K562 (cell line): ENCODE results near the gene PLA2G3. TPM values are rescaled to one million over a fixed set of nuclear protein-coding genes. Genes with fewer than 3 reads are reported as not detected.

Experiments
- ATAC-seq: fragments of 200-7000 bp; cut with Tn5 transposase; 3 replicates; pipeline ENCODE4 v1.9.1; 2020; ENCODE audit warnings: moderate library complexity
- BruUV-seq: library from RNA; stranded (reverse); fragments of 400-500 nt; replicated peaks from 2 replicates; lab custom pipeline; 2021; lab: Mats Ljungman, UMichigan
- CTCF ChIA-PET: fragments of 300-600 bp; formaldehyde crosslinking; extraction: SDS; loops from one replicate; lab custom pipeline; 2021; ENCODE audit warnings: low intra/inter-chr PET ratio; lab: Yijun Ruan, JAX
- POLR2A ChIA-PET: fragments of 300-600, 350-650 bp; sonication (Branson Sonifier 250); formaldehyde crosslinking; extraction: SDS; loops from one replicate; lab custom pipeline; 2021; ENCODE audit warnings: antibody characterized with exemption, inconsistent platforms; lab: Yijun Ruan, JAX
- DNase-seq, 4 experiments: peaks; one replicate each; pipeline versions ENCODE4 v3.0.0 to v3.0.0-alpha.2; 2011 to 2018; ENCODE audit warnings: low spot score in 3 of 4, mixed read lengths in 3 of 4; ENCODE audit errors: extremely low read depth in 1 of 4
- FAIRE-seq: peaks from 2 replicates; lab custom pipeline; 2011; peaks lifted over from hg19 to GRCh38; lab: Jason Lieb, UNC
- H2AFZ ChIP-seq: 2 replicates; pipeline ENCODE4 v1.6.0; 2011; ENCODE audit warnings: low read depth, low read length, control low read depth, inconsistent platforms
- H3K27ac ChIP-seq: fragments of 200-600 bp; 3 replicates; pipeline ENCODE4 v1.8.0; 2011; ENCODE audit warnings: low read depth, mild to moderate bottlenecking, control low read depth, inconsistent platforms, low read length, moderate library complexity, mixed read lengths; ENCODE audit errors: extremely low read depth
- H3K27me3 ChIP-seq, 2 experiments: fragments of 300-600 bp in 1 of 2; 2 replicates in 1 of 2; 3 replicates in 1 of 2; pipeline versions ENCODE4 v1.6.0 to v1.8.0; 2011; ENCODE audit warnings: inconsistent platforms in 2 of 2, low read length in 2 of 2, mild to moderate bottlenecking in 1 of 2, mixed read lengths in 1 of 2, moderate library complexity in 1 of 2; ENCODE audit not compliant: control insufficient read depth in 2 of 2, insufficient read depth in 2 of 2
- H3K36me3 ChIP-seq: fragments of 300-600 bp; 3 replicates; pipeline ENCODE4 v1.8.0; 2011; ENCODE audit warnings: mild to moderate bottlenecking, low read length, inconsistent platforms; ENCODE audit not compliant: control insufficient read depth, insufficient read depth
- H3K4me1 ChIP-seq, 2 experiments: fragments of 200-600 bp in 1 of 2; replicated peaks in 1 of 2; 2 replicates in 1 of 2; 3 replicates in 1 of 2; pipeline versions ENCODE4 v1.5.1 to v1.8.0; 2011; ENCODE audit warnings: inconsistent platforms in 2 of 2, low read length in 2 of 2, mild to moderate bottlenecking in 1 of 2, mixed read lengths in 1 of 2, moderate library complexity in 1 of 2; ENCODE audit not compliant: control insufficient read depth in 2 of 2, insufficient read depth in 2 of 2
- H3K4me2 ChIP-seq: 2 replicates; pipeline ENCODE4 v1.6.1; 2011; ENCODE audit warnings: low read length, control low read depth, inconsistent platforms, mixed read lengths; ENCODE audit not compliant: insufficient read depth
- H3K4me3 ChIP-seq: fragments of 200-600 bp; sonication (generic), shearing (Covaris generic); 2 replicates; pipeline ENCODE4 v1.5.1; 2016; ENCODE audit warnings: control low read depth, inconsistent platforms
- H3K79me2 ChIP-seq: fragments of 200-600 bp; 3 replicates; pipeline ENCODE4 v1.8.0; 2011; ENCODE audit warnings: low read length, inconsistent platforms; ENCODE audit not compliant: control insufficient read depth, insufficient read depth
- H3K9ac ChIP-seq, 2 experiments: 2 replicates each; pipeline versions ENCODE4 v1.6.0 to v1.6.1; 2011; ENCODE audit warnings: low read depth in 2 of 2, low read length in 2 of 2, control low read depth in 1 of 2, inconsistent platforms in 1 of 2, mild to moderate bottlenecking in 1 of 2, mixed read lengths in 1 of 2; ENCODE audit not compliant: insufficient read depth in 1 of 2
- H3K9me1 ChIP-seq: one replicate; pipeline ENCODE4 v1.6.0; 2011; ENCODE audit warnings: inconsistent platforms, mild to moderate bottlenecking, low read length, moderate library complexity; ENCODE audit not compliant: control insufficient read depth, insufficient read depth
- H3K9me3 ChIP-seq: replicated peaks from 2 replicates; pipeline ENCODE4 v1.5.1; 2011; ENCODE audit warnings: low read depth, low read length, inconsistent platforms; ENCODE audit not compliant: control insufficient read depth, insufficient read depth
- H4K20me1 ChIP-seq: replicated peaks from 2 replicates; pipeline ENCODE4 v1.6.1; 2011; ENCODE audit warnings: low read length, inconsistent platforms, mixed read lengths; ENCODE audit not compliant: control insufficient read depth, insufficient read depth
- CEBPG ChIP-seq, 3 experiments: fragments of 200-800 bp in 1 of 3; sonication (Bioruptor generic) in 1 of 3; sonication (generic) in 1 of 3; formaldehyde crosslinking in 1 of 3; IDR thresholded peaks in 2 of 3; conservative IDR thresholded peaks in 1 of 3; 2 replicates each; pipeline versions ENCODE4 v1.6.1 to v1.8.0; 2016 to 2022; ENCODE audit warnings: missing compliant biosample characterization in 2 of 3, missing genetic modification characterization in 2 of 3, mild to moderate bottlenecking in 1 of 3, missing genetic modification reagents in 1 of 3
- GATAD2B ChIP-seq: fragments of 450-650 bp; IDR thresholded peaks from 2 replicates; pipeline ENCODE4 v1.6.1; 2017; ENCODE audit warnings: mild to moderate bottlenecking, borderline replicate concordance
- MEF2D ChIP-seq: conservative IDR thresholded peaks from 2 replicates; pipeline ENCODE4 v1.6.1; 2016; ENCODE audit warnings: low read depth, missing genetic modification characterization, missing compliant biosample characterization
- MTF1 ChIP-seq: fragments of 250-450 bp; sonication (Bioruptor Pico); IDR thresholded peaks from 2 replicates; pipeline ENCODE4 v1.9.0; 2021; ENCODE audit warnings: moderate library complexity, mild to moderate bottlenecking, inconsistent platforms, borderline replicate concordance
- POLR2A ChIP-seq: fragments of 450-650 bp; conservative IDR thresholded peaks from 2 replicates; pipeline ENCODE4 v1.6.1; 2016
- SLC30A9 ChIP-seq: fragments of 250-450 bp; sonication (Bioruptor Pico); IDR thresholded peaks from 2 replicates; pipeline ENCODE4 v1.8.0; 2022; ENCODE audit warnings: mild to moderate bottlenecking, moderate library complexity
- SRSF3 ChIP-seq: fragments of 200-400 bp; formaldehyde crosslinking; IDR thresholded peaks from 2 replicates; pipeline ENCODE4 v1.6.1; 2016; ENCODE audit warnings: mild to moderate bottlenecking, low read length, moderate library complexity; ENCODE audit not compliant: insufficient read depth
- TCF7 ChIP-seq: sonication (generic); IDR thresholded peaks from 2 replicates; pipeline ENCODE4 v1.6.1; 2016; ENCODE audit warnings: antibody characterized with exemption, borderline replicate concordance
- THRAP3 ChIP-seq: fragments of 450-650 bp; IDR thresholded peaks from 2 replicates; pipeline ENCODE4 v1.6.1; 2016; ENCODE audit warnings: mild to moderate bottlenecking, inconsistent platforms, borderline replicate concordance
- ZBED1 ChIP-seq: IDR thresholded peaks from 2 replicates; pipeline ENCODE4 v1.6.1; 2014
- ZNF324 ChIP-seq: fragments of 250-450 bp; sonication (Bioruptor Pico); IDR thresholded peaks from 2 replicates; pipeline ENCODE4 v1.4.0; 2020; ENCODE audit warnings: mild to moderate bottlenecking
- WGBS: fragments of 100-300 bp; shearing (Covaris generic); methylation state at CpG from one replicate; pipeline ENCODE4 v1.1.6; 2016; ENCODE audit warnings: low coverage, mixed read lengths; ENCODE audit not compliant: insufficient coverage; ENCODE audit errors: missing lambda C conversion rate; 5-methylcytosine and 5-hydroxymethylcytosine counted together
- in situ Hi-C: fragments of 300-500 bp; cut with MboI; formaldehyde crosslinking; loops from 4 replicates; pipeline ENCODE4 v1.15.0; 2018; ENCODE audit warnings: inconsistent platforms, mixed read lengths
- intact Hi-C: fragments of 100-400 bp; cut with micrococcal nuclease; formaldehyde crosslinking; loops from 2 replicates; pipeline ENCODE4 v1.14.2; 2022
- polyA plus RNA-seq, 8 experiments: library from polyadenylated mRNA; depleted of rRNA in 4 of 8; stranded (reverse) in 5 of 8; unstranded in 3 of 8; fragments of >200 nt; fragmentation: Nextera tagmentation in 2 of 8; fragmentation: Illumina TruSeq in 1 of 8; extraction: Ambion mirVana in 2 of 8; extraction: Trizol in 1 of 8; gene quantifications; 2 replicates each; pipeline versions ENCODE4 v1.2.1 to v1.2.3, GENCODE V29; 2011 to 2014; ENCODE audit warnings: inconsistent platforms in 1 of 8, missing spikeins in 1 of 8
- total RNA-seq, 7 experiments: library from RNA; depleted of rRNA in 6 of 7; stranded (reverse); fragments of >200 nt in 6 of 7; fragmentation: Illumina TruSeq in 2 of 7; extraction: Trizol in 2 of 7; gene quantifications; 2 replicates each; pipeline versions ENCODE4 v1.2.1 to v1.2.3, GENCODE V29; 2011 to 2021; ENCODE audit warnings: low replicate concordance in 1 of 7
- TF ChIP-seq, protein P1 (sequence below), 3 experiments: fragments of 200-800 bp in 1 of 3; fragments of 250-450 bp in 1 of 3; fragments of 450-650 bp in 1 of 3; sonication (Bioruptor Pico) in 1 of 3; sonication (Bioruptor generic) in 1 of 3; formaldehyde crosslinking in 1 of 3; IDR thresholded peaks; 2 replicates each; pipeline versions ENCODE4 v1.6.1 to v1.8.0; 2016 to 2022; ENCODE audit warnings: mild to moderate bottlenecking in 2 of 3, missing genetic modification characterization in 2 of 3, missing compliant biosample characterization in 1 of 3, moderate library complexity in 1 of 3
- TF ChIP-seq, protein P2 (sequence below): sonication (generic); formaldehyde crosslinking; IDR thresholded peaks from 2 replicates; pipeline ENCODE4 v1.8.0; 2023; ENCODE audit warnings: mild to moderate bottlenecking, missing genetic modification reagents

The PLA2G3 gene
- total and polyA plus RNA-seq, 9 of the 15 experiments (the other 6 are each of a cell fraction or from before 2014, with no cell fraction given): 0.18 to 1.4 (median 0.64) TPM

DNA sequence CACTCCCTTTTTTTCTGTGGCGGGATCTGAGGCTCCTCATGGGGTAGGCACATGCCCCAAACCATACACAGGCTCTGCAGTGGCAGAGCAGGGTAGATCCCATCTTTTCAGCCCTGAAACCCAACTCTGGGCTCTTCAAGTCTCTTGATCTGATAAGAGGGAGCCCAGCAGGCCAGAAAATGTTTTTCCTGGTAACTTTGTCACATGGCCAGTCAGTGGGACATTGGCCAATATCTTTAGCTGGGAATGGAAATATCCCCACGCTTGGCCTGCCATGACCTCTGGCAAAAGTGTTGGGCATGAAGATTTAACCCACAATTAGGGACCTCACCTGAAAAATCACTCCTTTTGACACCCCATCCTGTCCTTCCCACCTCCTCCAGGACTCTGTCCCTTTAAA, 9.4 kb downstream of the PLA2G3 start (continued):
- TF ChIP-seq, protein P1, sequence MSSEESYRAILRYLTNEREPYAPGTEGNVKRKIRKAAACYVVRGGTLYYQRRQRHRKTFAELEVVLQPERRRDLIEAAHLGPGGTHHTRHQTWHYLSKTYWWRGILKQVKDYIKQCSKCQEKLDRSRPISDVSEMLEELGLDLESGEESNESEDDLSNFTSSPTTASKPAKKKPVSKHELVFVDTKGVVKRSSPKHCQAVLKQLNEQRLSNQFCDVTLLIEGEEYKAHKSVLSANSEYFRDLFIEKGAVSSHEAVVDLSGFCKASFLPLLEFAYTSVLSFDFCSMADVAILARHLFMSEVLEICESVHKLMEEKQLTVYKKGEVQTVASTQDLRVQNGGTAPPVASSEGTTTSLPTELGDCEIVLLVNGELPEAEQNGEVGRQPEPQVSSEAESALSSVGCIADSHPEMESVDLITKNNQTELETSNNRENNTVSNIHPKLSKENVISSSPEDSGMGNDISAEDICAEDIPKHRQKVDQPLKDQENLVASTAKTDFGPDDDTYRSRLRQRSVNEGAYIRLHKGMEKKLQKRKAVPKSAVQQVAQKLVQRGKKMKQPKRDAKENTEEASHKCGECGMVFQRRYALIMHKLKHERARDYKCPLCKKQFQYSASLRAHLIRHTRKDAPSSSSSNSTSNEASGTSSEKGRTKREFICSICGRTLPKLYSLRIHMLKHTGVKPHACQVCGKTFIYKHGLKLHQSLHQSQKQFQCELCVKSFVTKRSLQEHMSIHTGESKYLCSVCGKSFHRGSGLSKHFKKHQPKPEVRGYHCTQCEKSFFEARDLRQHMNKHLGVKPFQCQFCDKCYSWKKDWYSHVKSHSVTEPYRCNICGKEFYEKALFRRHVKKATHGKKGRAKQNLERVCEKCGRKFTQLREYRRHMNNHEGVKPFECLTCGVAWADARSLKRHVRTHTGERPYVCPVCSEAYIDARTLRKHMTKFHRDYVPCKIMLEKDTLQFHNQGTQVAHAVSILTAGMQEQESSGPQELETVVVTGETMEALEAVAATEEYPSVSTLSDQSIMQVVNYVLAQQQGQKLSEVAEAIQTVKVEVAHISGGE (CRISPR knock-in tag; IDR thresholded peaks at IDR 0.05): 0 out of 6 replicates have a peak, but pooled peaks of 1 of the 3 experiments have one; percentile 20
- TF ChIP-seq ZNF324 (CRISPR knock-in tag): no peak
- TF ChIP-seq GATAD2B: no peak
- no peak for TF ChIP-seq CEBPG (CRISPR knock-in tag; IDR thresholded peaks at IDR 0.05)
- peak; percentile 37 to 73; a peak in 2 of 4 replicates for TF ChIP-seq CEBPG (tag; conservative IDR thresholded peaks at IDR 0.05 in 1 of 2, IDR thresholded peaks at IDR 0.05 in 1 of 2)
- TF ChIP-seq, all 486 proteins: peak for 11

DNA sequence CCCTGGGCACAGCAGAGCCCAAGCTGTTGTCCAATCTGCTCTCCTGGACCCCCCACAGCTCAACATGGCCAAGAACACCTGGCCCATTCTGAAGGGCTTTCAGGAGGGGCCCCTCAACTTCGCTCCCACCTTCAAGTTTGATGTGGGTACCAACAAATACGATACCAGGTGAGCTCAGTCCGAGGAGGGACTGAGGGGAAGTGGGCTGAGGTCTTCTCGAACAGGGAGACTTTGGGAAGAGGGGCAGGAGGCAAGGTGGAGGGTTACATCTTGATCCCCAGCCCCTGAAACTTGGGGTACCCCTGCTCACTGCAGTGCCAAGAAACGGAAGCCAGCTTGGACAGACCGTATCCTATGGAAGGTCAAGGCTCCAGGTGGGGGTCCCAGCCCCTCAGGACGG, 12.2 kb downstream of the PLA2G3 start:
- ChIA-PET POLR2A (interaction anchor here (0.8 kb wide), 1 partner anchor 20 kb away, joined by 3 read pairs; no protein-coding TSS in a partner anchor), CTCF (no interaction called here)
- in situ Hi-C loops (no loop called here), intact Hi-C loops (no loop called here)
- Histone ChIP-seq H3K27me3 (no peaks in the 10 kb centered on the region), H2AFZ (peak overlapping the region; percentile 75), H4K20me1 (no peaks in the 10 kb centered on the region), H3K9me3 (no peaks in the 10 kb centered on the region), H3K9ac (peak overlapping the region in 1 of 2 experiments; percentile 74; a peak in 2 of 4 replicates), H3K4me1 (peaks cover 19 to 41% of the 10 kb centered on the region in 2 experiments; a peak in 4 of 5 replicates), H3K9me1 (no peaks in the 10 kb centered on the region), H3K4me2 (peak overlapping the region; percentile 51), H3K36me3 (no peaks in the 10 kb centered on the region), H3K27ac (peak overlapping the region; percentile 14; the same call in 1 of the 3 replicates), H3K4me3 (no peak overlapping the region), H3K79me2 (no peaks in the 10 kb centered on the region)
- FAIRE-seq (no peak), DNase-seq (no peak), ATAC-seq (no peak)
- BruUV-seq: no TSS peak
- 81% methylated on average over 6 of the region's 7 CpGs for WGBS
- TF ChIP-seq MEF2D (tag): no peak
- no peak for TF ChIP-seq TCF7
- TF ChIP-seq SRSF3: no peak
- TF ChIP-seq ZBED1: no peak
- no peak for TF ChIP-seq THRAP3
- TF ChIP-seq, protein P2, sequence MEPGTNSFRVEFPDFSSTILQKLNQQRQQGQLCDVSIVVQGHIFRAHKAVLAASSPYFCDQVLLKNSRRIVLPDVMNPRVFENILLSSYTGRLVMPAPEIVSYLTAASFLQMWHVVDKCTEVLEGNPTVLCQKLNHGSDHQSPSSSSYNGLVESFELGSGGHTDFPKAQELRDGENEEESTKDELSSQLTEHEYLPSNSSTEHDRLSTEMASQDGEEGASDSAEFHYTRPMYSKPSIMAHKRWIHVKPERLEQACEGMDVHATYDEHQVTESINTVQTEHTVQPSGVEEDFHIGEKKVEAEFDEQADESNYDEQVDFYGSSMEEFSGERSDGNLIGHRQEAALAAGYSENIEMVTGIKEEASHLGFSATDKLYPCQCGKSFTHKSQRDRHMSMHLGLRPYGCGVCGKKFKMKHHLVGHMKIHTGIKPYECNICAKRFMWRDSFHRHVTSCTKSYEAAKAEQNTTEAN: no peak
- no peak for TF ChIP-seq SLC30A9
- no peak for TF ChIP-seq MTF1 (CRISPR knock-in tag)
- no peak for TF ChIP-seq POLR2A
